HG02970 (cell line): ENCODE results near the gene HRH2.
"Not testable (repeated sequence)": the region's sequence is repeated elsewhere in the genome, so short reads cannot be mapped to it uniquely, and the experiment has no call there.

Source experiments
- ATAC-seq: cut with Tn5 transposase; IDR thresholded peaks from one replicate; pipeline ENCODE4 v1.9.1; 2021; ENCODE audit warnings: mild to moderate bottlenecking, moderate library complexity, moderate number of reproducible peaks; ENCODE audit not compliant: unreplicated experiment, low FRiP score

HRH2 gene

DNA sequence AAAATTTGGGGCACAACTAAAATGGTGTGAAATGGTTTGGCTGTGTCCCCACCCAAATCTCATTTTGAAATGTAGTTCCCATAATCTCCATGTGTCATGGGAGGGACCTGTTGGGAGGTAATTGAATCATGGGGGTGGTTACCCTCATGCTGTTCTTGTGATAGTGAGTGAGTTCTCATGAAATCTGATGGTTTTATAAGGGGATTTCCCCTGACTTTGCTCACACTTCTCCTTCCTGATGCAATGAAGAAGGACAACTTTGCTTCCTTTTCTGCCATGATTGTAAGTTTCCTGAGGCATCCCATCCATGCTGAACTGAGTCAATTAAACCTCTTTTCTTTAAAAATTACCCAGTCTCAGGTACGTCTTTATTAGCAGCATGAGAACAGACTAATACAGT, 102.1 kb downstream of the HRH2 start:
- not testable (repeated sequence) for ATAC-seq
